Keratinocyte (primary cell): Measurements from ENCODE around the gene PPM1D. TPM values are rescaled to one million over a fixed set of nuclear protein-coding genes. Genes with fewer than 3 reads are reported as not detected.

Experiments used
- DNase-seq: peaks from one replicate; pipeline ENCODE4 v3.0.0-alpha.2; 2011; ENCODE audit warnings: low read depth, missing footprints, low spot score
- FAIRE-seq: peaks from 2 replicates; lab custom pipeline; 2011; peaks lifted over from hg19 to GRCh38; lab: Jason Lieb, UNC
- H2AFZ ChIP-seq: 2 replicates; pipeline ENCODE4 v1.6.0; 2012; ENCODE audit warnings: low read length, control low read depth, inconsistent platforms; ENCODE audit not compliant: control insufficient read depth
- H3K27ac ChIP-seq: 2 replicates; pipeline ENCODE4 v1.5.1; 2011; ENCODE audit warnings: low read length; ENCODE audit not compliant: control insufficient read depth, insufficient read depth
- H3K27me3 ChIP-seq: 3 replicates; pipeline ENCODE4 v1.6.0; 2011; ENCODE audit warnings: low read length; ENCODE audit not compliant: control insufficient read depth, insufficient read depth; ENCODE audit errors: extremely low read depth
- H3K36me3 ChIP-seq, 2 experiments: 2 replicates in 1 of 2; 3 replicates in 1 of 2; pipeline ENCODE4 v1.5.1; 2011; ENCODE audit warnings: low read length in 2 of 2, mild to moderate bottlenecking in 1 of 2; ENCODE audit not compliant: control insufficient read depth in 2 of 2, insufficient read depth in 2 of 2; ENCODE audit errors: extremely low read depth in 1 of 2
- H3K4me1 ChIP-seq: 3 replicates; pipeline ENCODE4 v1.5.1; 2011; ENCODE audit warnings: low read length; ENCODE audit not compliant: control insufficient read depth, insufficient read depth; ENCODE audit errors: extremely low read depth
- H3K4me2 ChIP-seq: 3 replicates; pipeline ENCODE4 v1.6.0; 2011; ENCODE audit warnings: low read depth, low read length; ENCODE audit not compliant: control insufficient read depth, insufficient read depth; ENCODE audit errors: extremely low read depth
- H3K4me3 ChIP-seq, 3 experiments: fragments of 200-600 bp in 1 of 3; sonication (generic) in 1 of 3; 2 replicates in 2 of 3; 3 replicates in 1 of 3; pipeline ENCODE4 v1.5.1; 2011 to 2016; ENCODE audit warnings: low read length in 3 of 3, mild to moderate bottlenecking in 3 of 3, control low read depth in 2 of 3, inconsistent platforms in 1 of 3, low read depth in 1 of 3, mixed read lengths in 1 of 3, mixed run types in 1 of 3, moderate library complexity in 1 of 3; ENCODE audit not compliant: control insufficient read depth in 2 of 3, insufficient read depth in 2 of 3; ENCODE audit errors: extremely low read depth in 1 of 3
- H3K79me2 ChIP-seq: 2 replicates; pipeline ENCODE4 v1.6.0; 2012; ENCODE audit warnings: low read length; ENCODE audit not compliant: control insufficient read depth, insufficient read depth
- H3K9ac ChIP-seq: 3 replicates; pipeline ENCODE4 v1.6.0; 2011; ENCODE audit warnings: low read length; ENCODE audit not compliant: control insufficient read depth, insufficient read depth; ENCODE audit errors: extremely low read depth
- H3K9me1 ChIP-seq: 3 replicates; pipeline ENCODE4 v1.6.0; 2011; ENCODE audit warnings: low read length; ENCODE audit not compliant: control insufficient read depth, insufficient read depth; ENCODE audit errors: extremely low read depth
- H3K9me3 ChIP-seq: 2 replicates; pipeline ENCODE4 v1.5.1; 2012; ENCODE audit warnings: low read depth, low read length; ENCODE audit not compliant: control insufficient read depth
- H4K20me1 ChIP-seq: 3 replicates; pipeline ENCODE4 v1.6.0; 2011; ENCODE audit warnings: low read length; ENCODE audit not compliant: control insufficient read depth, insufficient read depth; ENCODE audit errors: extremely low read depth
- CTCF ChIP-seq, 3 experiments: IDR thresholded peaks in 1 of 3; conservative IDR thresholded peaks in 1 of 3; optimal IDR thresholded peaks in 1 of 3; 2 replicates in 2 of 3; 3 replicates in 1 of 3; pipeline versions ENCODE3 to v1.5.1; 2011; ENCODE audit warnings: low read length in 3 of 3, mild to moderate bottlenecking in 3 of 3, moderate library complexity in 2 of 3, control low read depth in 1 of 3, inconsistent platforms in 1 of 3; ENCODE audit not compliant: insufficient read depth in 2 of 3; ENCODE audit errors: extremely low read depth in 1 of 3
- EZH2 ChIP-seq: IDR thresholded peaks from one replicate; pipeline ENCODE4 v1.6.1; 2012; ENCODE audit warnings: inconsistent platforms, mild to moderate bottlenecking, low read length, moderate library complexity
- dilution Hi-C: fragments of 300-500 bp; cut with MboI; formaldehyde crosslinking; loops from one replicate; pipeline ENCODE4 v1.7.0; 2020; ENCODE audit warnings: low sequenced_read_pairs; ENCODE audit not compliant: extremely low pct_ligation_motif_present
- polyA plus RNA-seq, 5 experiments: library from polyadenylated mRNA; depleted of rRNA in 3 of 5; stranded (reverse) in 3 of 5; stranded (forward) in 1 of 5; unstranded in 1 of 5; fragments of >200 nt; gene quantifications; 1 replicate in 1 of 5; 2 replicates in 3 of 5; 3 replicates in 1 of 5; pipeline versions ENCODE4 v1.2.1 to v1.2.3, GENCODE V29; 2011 to 2012; ENCODE audit warnings: missing spikeins in 2 of 5, low read depth in 1 of 5, low replicate concordance in 1 of 5

Gene PPM1D
- polyA plus RNA-seq, 1 donor (not counting 4 experiments of a cell fraction or from before 2014, with no cell fraction given): 2.9 TPM

- FAIRE-seq (no peak), DNase-seq (no peak)
- no peaks in the 10 kb centered on the region for H3K9me1 ChIP-seq
- dilution Hi-C loops: no loop called here
- no peaks in the 10 kb centered on the region for H3K9me3 ChIP-seq
- TF ChIP-seq CTCF (optimal IDR thresholded peaks at IDR 0.05 in 1 of 3, IDR thresholded peaks at IDR 0.05 in 1 of 3, conservative IDR thresholded peaks at IDR 0.05 in 1 of 3; ENCODE audit: extremely low read depth in 1 of 3, insufficient read depth in 2 of 3, low read length in 3 of 3): no peak
- no peak for TF ChIP-seq EZH2
- H4K20me1 ChIP-seq: no peaks in the 10 kb centered on the region
- no peak overlapping the region for H3K27ac ChIP-seq
- H2AFZ ChIP-seq: no peak overlapping the region
- no peak overlapping the region for H3K4me2 ChIP-seq
- no peak overlapping the region for H3K4me3 ChIP-seq
- no peak overlapping the region for H3K9ac ChIP-seq
- H3K27me3 ChIP-seq: no peaks in the 10 kb centered on the region
- no peaks in the 10 kb centered on the region for H3K4me1 ChIP-seq
- peaks cover 0 to 3% of the 10 kb centered on the region in 2 experiments for H3K36me3 ChIP-seq
- H3K79me2 ChIP-seq: no peaks in the 10 kb centered on the region
These were observed 52.7 kb downstream of the PPM1D start for GRCh38 chr17:60652454-60653247.

- H2AFZ ChIP-seq: no peak overlapping the region
- H3K9me1 ChIP-seq: no peaks in the 10 kb centered on the region
- FAIRE-seq (no peak), DNase-seq (no peak)
- dilution Hi-C loops: no loop called here
- H3K9ac ChIP-seq: no peak overlapping the region
- no peak overlapping the region for H3K4me3 ChIP-seq
- no peaks in the 10 kb centered on the region for H3K4me1 ChIP-seq
- no peak overlapping the region for H3K4me2 ChIP-seq
- no peaks in the 10 kb centered on the region for H4K20me1 ChIP-seq
- H3K27me3 ChIP-seq: no peaks in the 10 kb centered on the region
- no peaks in the 10 kb centered on the region for H3K9me3 ChIP-seq
- H3K79me2 ChIP-seq: no peaks in the 10 kb centered on the region
- H3K36me3 ChIP-seq: peaks cover 0 to 3% of the 10 kb centered on the region in 2 experiments
- TF ChIP-seq EZH2 (no peak), CTCF (optimal IDR thresholded peaks at IDR 0.05 in 1 of 3, IDR thresholded peaks at IDR 0.05 in 1 of 3, conservative IDR thresholded peaks at IDR 0.05 in 1 of 3; ENCODE audit: extremely low read depth in 1 of 3, insufficient read depth in 2 of 3, low read length in 3 of 3) (no peak)
- H3K27ac ChIP-seq: no peak overlapping the region
These were observed 53.6 kb downstream of the PPM1D start for GRCh38 chr17:60653569-60653968.
